ENCODE measurements around the gene AIPL1. TPM values are rescaled to one million over a fixed set of nuclear protein-coding genes. Genes with fewer than 3 reads are reported as not detected.

The AIPL1 gene
- total RNA-seq, 2 experiments from 2014 or later = not detected

- TF ChIP-seq EZH2phosphoT487 (IDR thresholded peaks at IDR 0.05; ENCODE audit: borderline replicate concordance, low read depth, low read length) = no peak
- TF ChIP-seq, protein P1, sequence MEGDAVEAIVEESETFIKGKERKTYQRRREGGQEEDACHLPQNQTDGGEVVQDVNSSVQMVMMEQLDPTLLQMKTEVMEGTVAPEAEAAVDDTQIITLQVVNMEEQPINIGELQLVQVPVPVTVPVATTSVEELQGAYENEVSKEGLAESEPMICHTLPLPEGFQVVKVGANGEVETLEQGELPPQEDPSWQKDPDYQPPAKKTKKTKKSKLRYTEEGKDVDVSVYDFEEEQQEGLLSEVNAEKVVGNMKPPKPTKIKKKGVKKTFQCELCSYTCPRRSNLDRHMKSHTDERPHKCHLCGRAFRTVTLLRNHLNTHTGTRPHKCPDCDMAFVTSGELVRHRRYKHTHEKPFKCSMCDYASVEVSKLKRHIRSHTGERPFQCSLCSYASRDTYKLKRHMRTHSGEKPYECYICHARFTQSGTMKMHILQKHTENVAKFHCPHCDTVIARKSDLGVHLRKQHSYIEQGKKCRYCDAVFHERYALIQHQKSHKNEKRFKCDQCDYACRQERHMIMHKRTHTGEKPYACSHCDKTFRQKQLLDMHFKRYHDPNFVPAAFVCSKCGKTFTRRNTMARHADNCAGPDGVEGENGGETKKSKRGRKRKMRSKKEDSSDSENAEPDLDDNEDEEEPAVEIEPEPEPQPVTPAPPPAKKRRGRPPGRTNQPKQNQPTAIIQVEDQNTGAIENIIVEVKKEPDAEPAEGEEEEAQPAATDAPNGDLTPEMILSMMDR (conservative IDR thresholded peaks at IDR 0.05; ENCODE audit: low read length) = no peak
- ChIA-PET POLR2A (no interaction called here), CTCF (ENCODE audit: unreplicated experiment) (no interaction called here)
- Histone ChIP-seq H3K4me2 (ENCODE audit: low read length) (no peak overlapping the region), H3K79me2 (ENCODE audit: insufficient read depth, low read depth, low read length) (no peaks in the 10 kb centered on the region), H3K27ac (ENCODE audit: low read depth, low read length, poor library complexity, severe bottlenecking) (no peak overlapping the region), H2AFZ (ENCODE audit: low read length) (no peak overlapping the region), H3K4me3 (ENCODE audit: low read depth, low read length, poor library complexity, severe bottlenecking) (no peak overlapping the region), H3K9me3 (ENCODE audit: low read length) (no peaks in the 10 kb centered on the region), H4K20me1 (ENCODE audit: insufficient read depth, low read length) (no peaks in the 10 kb centered on the region), H3K9me2 (ENCODE audit: insufficient read depth, low read length) (no peaks in the 10 kb centered on the region), H3K4me1 (ENCODE audit: insufficient read depth, low read length, poor library complexity, severe bottlenecking) (no peaks in the 10 kb centered on the region), H3K36me3 (ENCODE audit: insufficient read depth, low read length) (no peaks in the 10 kb centered on the region)
- no TSS peak for BruUV-seq (replicated peaks)
- no peak for DNase-seq (ENCODE audit: low spot score)
- intact Hi-C loops (cut with micrococcal nuclease; ENCODE audit: unreplicated experiment) = no loop called here
Measured at GRCh38 chr17:6476076-6476809, 41.3 kb upstream of the AIPL1 start.

DNA sequence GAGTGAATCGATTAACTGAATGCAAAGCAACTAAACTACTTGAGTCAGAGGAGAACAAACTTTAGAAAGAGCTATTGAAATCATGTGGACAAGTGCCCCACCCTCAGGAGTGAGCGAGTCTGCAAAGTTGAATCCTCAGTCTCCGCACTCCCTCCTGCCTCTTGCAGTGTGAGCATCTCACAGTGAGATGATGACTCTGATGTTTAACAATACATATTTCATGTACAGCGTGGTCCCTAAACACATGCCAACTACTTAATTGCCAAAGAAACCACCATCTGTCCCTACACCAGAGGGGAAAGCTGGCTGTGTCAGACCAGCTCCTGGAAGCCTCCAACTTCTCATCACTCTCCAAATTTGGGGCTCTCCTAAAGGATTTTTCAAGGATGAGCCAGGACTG, 40.5 kb upstream of the AIPL1 start:
- no peaks in the 10 kb centered on the region for H4K20me1 ChIP-seq (ENCODE audit: insufficient read depth, low read length)
- H3K9me2 ChIP-seq (ENCODE audit: insufficient read depth, low read length) = no peaks in the 10 kb centered on the region
- CTCF ChIA-PET (ENCODE audit: unreplicated experiment) = interaction anchor here (0.8 kb wide), 1 partner anchor 173 kb away, joined by 9 read pairs; no protein-coding TSS in a partner anchor
- no peaks in the 10 kb centered on the region for H3K79me2 ChIP-seq (ENCODE audit: insufficient read depth, low read depth, low read length)
- DNase-seq (ENCODE audit: low spot score) = no peak
- H3K4me1 ChIP-seq (ENCODE audit: insufficient read depth, low read length, poor library complexity, severe bottlenecking) = no peaks in the 10 kb centered on the region
- no peaks in the 10 kb centered on the region for H3K9me3 ChIP-seq (ENCODE audit: low read length)
- no TSS peak for BruUV-seq (replicated peaks)
- H3K36me3 ChIP-seq (ENCODE audit: insufficient read depth, low read length) = no peaks in the 10 kb centered on the region
- H3K4me3 ChIP-seq (ENCODE audit: low read depth, low read length, poor library complexity, severe bottlenecking) = no peak overlapping the region
- H3K4me2 ChIP-seq (ENCODE audit: low read length) = no peak overlapping the region
- POLR2A ChIA-PET = no interaction called here
- no peak overlapping the region for H3K27ac ChIP-seq (ENCODE audit: low read depth, low read length, poor library complexity, severe bottlenecking)
- TF ChIP-seq, protein P1 (conservative IDR thresholded peaks at IDR 0.05; ENCODE audit: low read length) = no peak
- no peak for TF ChIP-seq EZH2phosphoT487 (IDR thresholded peaks at IDR 0.05; ENCODE audit: borderline replicate concordance, low read depth, low read length)
- no peak overlapping the region for H2AFZ ChIP-seq (ENCODE audit: low read length)
- intact Hi-C loops (cut with micrococcal nuclease; ENCODE audit: unreplicated experiment) = no loop called here

DNA sequence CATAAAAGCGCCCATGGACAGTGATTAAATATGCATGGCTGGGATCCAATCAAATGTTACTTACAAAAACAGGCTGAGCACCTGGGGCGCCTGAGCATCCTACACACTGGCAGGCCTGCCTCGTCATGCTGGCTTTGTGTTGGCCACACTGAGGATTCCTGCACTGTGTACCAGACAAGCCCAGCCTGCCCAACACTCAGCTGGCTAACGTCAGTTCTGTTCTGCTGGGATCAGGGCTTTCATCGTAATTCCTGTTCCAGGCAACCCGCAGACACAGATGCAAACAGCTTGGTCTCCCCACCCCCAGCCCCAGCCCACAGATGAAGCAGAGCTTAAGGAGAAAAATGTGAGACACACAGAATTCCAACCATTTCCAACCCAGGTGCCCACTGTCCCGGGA, 40.0 kb upstream of the AIPL1 start:
- Histone ChIP-seq H3K4me1 (ENCODE audit: insufficient read depth, low read length, poor library complexity, severe bottlenecking) (no peaks in the 10 kb centered on the region), H3K79me2 (ENCODE audit: insufficient read depth, low read depth, low read length) (no peaks in the 10 kb centered on the region), H3K4me3 (ENCODE audit: low read depth, low read length, poor library complexity, severe bottlenecking) (no peak overlapping the region), H3K27ac (ENCODE audit: low read depth, low read length, poor library complexity, severe bottlenecking) (no peak overlapping the region), H3K9me2 (ENCODE audit: insufficient read depth, low read length) (no peaks in the 10 kb centered on the region), H3K36me3 (ENCODE audit: insufficient read depth, low read length) (no peaks in the 10 kb centered on the region), H2AFZ (ENCODE audit: low read length) (no peak overlapping the region), H3K4me2 (ENCODE audit: low read length) (no peak overlapping the region), H3K9me3 (ENCODE audit: low read length) (no peaks in the 10 kb centered on the region), H4K20me1 (ENCODE audit: insufficient read depth, low read length) (no peaks in the 10 kb centered on the region)
- ChIA-PET CTCF (ENCODE audit: unreplicated experiment) (interaction anchor here (0.8 kb wide), 1 partner anchor 174 kb away, joined by 9 read pairs; no protein-coding TSS in a partner anchor), POLR2A (no interaction called here)
- no peak for DNase-seq (ENCODE audit: low spot score)
- intact Hi-C loops (cut with micrococcal nuclease; ENCODE audit: unreplicated experiment) = no loop called here
- no TSS peak for BruUV-seq (replicated peaks)
- no peak for TF ChIP-seq EZH2phosphoT487 (IDR thresholded peaks at IDR 0.05; ENCODE audit: borderline replicate concordance, low read depth, low read length)
- TF ChIP-seq, protein P1 (conservative IDR thresholded peaks at IDR 0.05; ENCODE audit: low read length) = no peak
